GM19328 (cell line): ENCODE data around the gene SPPL2C.
"Not testable (repeated sequence)": the region's sequence is repeated elsewhere in the genome, so short reads cannot be mapped to it uniquely, and the experiment has no call there.

Experiments used
- ATAC-seq: cut with Tn5 transposase; IDR thresholded peaks from one replicate; pipeline ENCODE4 v1.9.1; 2021; ENCODE audit warnings: mild to moderate bottlenecking, moderate library complexity; ENCODE audit not compliant: unreplicated experiment

SPPL2C gene

DNA sequence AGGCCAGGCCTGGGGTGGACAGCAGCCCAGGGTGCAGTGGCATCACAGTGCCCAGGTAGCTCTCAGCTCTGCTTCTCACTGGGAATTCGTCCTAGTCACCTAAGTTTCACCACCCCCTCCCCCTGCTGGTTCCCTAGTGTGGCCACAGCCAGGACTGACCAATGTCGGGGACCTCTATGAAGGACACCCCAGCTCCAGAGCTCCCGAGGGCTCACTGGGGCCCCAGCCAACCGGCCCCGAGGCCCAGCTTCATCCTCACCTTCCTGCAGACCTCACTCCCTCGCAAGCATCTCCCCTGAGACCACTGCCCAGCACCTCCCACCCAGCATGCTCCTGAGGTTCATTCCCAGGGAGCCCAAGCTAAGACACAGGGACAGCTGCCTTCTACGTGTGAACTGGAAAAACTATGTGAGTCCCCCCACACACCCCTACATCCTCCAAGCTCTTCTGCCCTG, 4.9 kb downstream of the SPPL2C start:
- ATAC-seq, result no peak

DNA sequence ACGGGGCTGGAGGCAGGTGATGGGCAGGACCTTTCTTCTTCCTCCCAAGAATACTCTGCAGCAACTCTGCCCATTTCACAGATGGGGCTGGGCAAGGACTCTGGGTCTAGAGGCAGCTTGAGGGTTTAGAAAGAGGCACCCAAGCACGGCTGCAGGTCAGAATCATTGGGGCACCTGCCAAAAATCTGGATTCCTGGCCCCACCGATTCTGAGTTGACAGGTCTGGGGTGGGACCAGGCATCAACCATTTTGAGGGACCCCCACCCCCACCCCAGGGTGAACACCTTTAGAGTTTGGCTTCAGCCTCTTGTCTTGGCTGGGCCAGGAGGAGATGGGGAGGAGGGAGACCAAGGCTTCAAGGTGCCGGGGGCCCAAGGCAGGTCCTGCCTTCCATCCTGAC, 5.3 kb downstream of the SPPL2C start:
- no peak for ATAC-seq

DNA sequence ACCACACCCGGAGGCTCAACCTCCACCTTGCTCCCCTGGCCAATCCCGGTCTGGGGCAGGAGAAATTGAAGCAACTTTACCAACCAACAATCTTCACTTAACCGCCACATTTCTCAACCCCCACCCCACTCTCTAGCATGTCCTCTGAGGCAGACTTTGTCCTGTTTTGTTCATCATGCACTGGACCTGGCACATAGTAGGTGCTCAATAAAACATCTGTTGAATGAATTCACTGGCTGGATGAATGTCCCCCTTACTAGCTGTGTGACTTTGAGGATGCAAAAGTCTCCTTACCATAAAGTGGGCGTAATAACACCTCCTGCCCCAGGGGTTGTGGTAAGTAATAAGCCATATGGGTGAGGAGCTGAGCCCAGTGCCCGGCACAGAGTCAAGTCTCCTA, 5.8 kb downstream of the SPPL2C start:
- ATAC-seq, result no peak

DNA sequence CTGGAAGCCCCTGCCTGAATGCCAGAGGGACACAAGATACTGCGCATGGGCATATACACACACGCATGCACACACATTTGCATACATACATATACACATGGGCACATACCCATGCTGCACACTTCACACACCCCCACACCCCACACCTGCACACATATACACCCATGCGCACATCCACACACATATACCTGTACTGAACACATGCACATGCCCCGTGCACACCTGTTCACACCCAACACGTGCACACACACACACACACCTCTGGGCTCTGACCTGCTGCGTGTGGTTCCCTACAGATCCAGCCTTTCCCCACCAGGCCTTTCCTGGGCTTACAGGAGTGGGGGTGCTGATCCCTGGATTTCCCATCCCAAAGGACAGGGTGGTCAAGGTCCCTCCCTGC, 6.3 kb downstream of the SPPL2C start:
- no peak for ATAC-seq

DNA sequence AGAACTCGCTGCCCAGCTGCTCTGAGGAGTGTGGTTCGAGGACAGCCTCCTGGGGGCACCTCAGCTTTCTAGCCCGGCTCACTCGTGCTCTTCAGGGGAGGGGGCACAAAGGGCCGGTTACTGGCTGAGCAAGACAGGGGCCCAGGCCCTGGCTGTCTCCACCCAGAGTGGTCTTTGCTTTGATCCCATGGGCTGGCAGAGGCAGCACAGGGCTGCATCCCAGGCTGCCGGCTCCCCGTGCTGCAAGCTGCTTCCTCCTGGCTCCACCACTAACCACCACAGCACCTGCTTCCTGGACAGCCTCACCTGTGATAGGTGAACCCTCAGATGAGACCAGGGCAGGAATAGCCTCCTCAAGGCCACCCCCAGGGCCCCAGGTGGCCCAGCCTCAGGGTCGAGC, 6.8 kb downstream of the SPPL2C start:
- ATAC-seq, result no peak

DNA sequence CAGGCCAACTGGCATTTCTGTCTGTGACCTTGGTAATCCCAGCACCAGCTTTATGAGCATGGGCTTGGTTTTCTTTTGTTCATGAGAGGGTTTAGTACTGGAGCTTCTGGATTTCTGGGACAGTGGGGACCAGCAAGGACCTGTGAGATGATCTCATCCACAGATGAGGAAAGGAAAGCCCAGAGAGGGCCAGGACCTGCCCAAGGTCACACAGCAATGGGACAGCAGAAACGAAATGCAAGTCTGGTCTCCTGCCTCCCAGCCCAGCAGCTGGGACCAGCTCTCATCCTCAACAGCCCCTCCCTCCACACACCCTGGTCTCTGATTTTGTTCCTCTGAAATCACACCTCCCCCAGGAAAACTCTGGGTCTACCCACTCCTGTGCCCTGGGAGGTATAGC, 7.2 kb downstream of the SPPL2C start:
- ATAC-seq, result no peak

DNA sequence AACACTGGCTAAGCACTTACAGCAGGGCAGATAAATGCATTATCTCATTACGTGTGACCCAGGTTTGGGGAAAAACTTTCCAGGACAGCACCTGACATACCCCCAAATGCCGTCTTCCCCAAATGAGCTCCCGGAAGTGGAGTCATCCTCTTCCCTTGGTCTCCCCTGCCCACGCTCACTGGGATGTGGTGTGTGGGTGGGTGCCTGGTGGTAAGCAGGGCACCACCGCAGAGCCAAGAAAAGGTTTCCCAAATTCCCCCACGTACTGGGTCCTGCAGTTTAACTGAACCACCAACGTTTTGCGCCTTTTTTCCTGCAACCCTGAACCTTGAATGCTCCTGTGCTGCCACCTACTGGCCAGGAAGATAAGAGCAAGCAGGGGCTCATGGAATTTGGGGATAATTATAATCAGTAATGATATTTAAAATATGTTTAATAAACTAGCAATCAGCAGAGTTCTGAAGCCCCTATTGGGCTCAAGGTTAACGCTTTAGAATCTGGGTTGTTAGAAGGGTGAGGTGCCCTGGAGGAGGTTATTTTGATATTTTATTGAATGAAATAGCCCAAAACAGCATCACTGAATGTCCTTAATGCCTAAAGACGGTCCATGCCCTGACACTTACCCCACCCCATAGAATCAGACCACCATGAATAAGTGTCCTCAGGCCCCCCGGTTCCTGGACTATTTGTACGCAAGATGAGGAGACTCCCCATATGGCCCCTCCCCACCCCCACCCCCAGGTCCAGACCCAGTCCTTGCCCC, 8.0 kb downstream of the SPPL2C start:
- no peak for ATAC-seq

DNA sequence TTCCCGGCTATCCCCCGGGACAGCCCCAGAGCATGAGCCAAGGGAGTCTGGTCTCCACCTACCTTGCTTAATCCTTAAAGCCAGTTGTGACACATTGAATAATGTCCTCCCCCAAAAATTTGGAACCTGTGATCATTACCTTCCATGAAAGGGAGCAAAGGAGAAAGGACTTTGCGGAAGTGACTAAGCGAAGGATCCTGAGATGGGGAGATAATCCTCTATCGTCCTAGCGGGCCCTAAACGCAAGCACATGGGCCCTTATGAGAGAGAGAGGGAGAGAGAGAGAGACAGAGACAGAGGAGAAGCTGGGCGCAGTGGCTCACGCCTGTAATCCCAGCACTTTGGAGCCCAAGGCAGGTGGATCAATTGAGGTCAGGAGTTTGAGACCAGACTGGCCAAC, 9.5 kb downstream of the SPPL2C start:
- ATAC-seq, result no peak

DNA sequence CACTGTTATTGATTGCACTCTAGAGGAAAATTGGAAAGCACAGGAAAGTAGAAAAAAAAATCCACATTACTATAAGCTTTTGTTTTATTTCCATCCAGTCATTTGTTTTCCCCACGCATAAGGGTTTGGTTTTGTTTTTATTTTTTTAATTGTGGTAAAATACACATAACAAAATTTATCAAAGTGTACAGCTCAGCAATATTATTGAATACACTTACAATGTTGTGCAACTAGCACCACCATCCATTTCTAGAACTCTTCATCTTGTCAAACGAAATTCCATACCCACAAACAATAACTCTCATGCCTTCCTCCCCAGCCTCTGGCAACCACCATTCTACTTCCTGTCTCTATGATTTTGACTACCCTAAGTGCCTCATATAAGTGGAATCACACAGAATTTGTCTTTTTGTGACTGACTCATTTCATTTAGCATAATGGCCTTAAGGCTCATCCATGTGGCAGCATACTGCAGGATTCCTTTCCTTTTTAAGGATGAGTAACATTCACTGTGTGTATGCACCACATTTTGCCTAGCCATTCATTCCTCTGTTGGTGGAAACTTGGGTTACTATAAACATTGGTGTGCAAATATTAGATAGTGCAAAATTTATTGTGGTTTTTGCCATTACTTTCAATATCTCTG, 11.1 kb downstream of the SPPL2C start:
- ATAC-seq, result no peak

DNA sequence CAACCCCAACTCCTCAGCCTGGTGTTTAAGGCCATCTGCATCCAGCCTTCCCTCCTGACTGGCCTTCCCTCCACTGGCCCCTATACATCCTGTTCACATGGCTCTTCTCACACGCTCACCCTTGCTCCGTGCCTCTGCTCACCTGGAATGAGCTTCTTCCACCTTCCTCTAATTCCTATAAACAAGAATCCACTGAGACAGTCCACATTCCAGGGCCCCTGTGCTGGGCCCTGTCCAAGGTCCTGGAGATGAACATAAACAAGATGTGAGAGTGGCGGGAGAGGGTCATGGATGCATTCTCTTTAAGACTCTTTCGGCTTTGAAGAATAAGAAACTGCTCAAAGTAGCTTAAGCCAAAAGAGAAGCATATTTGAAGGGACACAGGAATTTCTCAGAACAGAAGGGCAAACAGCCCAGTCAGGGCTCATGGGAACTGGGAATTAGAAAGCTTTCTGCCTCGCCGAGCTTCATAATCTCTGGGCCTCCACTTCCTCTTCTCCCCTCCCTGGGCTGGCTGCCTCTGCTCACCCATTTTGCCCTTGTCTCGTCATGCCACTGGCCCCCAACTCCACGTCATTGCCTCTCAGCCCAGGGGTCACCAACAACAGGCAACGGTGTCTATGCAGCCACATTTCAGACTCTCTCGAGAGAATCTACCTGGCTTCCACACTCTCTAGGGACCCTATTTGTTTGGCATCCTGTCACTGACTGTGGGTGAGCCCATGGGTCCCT, 13.5 kb downstream of the SPPL2C start:
- ATAC-seq, result no peak

DNA sequence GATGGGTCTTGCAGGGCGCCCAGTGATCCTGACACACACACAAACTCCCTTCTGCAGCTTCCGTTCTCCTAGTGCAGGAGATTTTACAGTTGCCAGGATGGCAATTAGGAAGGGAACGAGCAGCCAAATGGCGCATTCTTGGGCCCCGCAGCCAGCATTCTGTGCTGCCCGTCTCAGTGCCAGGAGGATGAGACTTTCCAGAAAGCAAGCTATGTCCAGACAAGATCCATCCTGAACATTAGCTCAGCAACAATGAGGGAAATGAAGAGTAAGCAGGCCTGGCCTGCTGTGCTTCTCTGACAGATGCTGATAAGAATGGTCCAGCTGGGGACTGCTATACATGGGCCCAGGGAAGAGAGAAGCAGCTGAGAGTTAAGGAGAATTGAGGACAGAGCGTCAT, 16.5 kb downstream of the SPPL2C start:
- ATAC-seq, result no peak

DNA sequence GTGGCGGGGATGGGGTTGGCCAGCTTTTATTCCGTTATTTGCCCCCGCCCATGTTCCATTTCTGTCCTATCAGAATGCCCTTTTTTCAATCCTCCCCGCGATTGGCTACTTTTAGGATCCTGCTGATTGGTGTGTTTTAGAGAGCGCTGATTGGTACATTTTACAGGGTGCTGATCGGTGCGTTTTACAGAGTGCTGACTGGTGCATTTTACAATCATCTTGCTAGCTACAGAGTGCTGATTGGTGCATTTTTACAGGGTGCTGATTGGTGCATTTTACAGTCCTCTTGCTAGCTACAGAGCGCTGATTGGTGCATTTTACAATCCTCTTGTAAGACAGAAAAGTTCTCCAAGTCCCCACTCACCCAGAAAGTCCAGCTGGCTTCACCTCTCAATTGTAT, 17.4 kb downstream of the SPPL2C start:
- ATAC-seq, result not testable (repeated sequence)

DNA sequence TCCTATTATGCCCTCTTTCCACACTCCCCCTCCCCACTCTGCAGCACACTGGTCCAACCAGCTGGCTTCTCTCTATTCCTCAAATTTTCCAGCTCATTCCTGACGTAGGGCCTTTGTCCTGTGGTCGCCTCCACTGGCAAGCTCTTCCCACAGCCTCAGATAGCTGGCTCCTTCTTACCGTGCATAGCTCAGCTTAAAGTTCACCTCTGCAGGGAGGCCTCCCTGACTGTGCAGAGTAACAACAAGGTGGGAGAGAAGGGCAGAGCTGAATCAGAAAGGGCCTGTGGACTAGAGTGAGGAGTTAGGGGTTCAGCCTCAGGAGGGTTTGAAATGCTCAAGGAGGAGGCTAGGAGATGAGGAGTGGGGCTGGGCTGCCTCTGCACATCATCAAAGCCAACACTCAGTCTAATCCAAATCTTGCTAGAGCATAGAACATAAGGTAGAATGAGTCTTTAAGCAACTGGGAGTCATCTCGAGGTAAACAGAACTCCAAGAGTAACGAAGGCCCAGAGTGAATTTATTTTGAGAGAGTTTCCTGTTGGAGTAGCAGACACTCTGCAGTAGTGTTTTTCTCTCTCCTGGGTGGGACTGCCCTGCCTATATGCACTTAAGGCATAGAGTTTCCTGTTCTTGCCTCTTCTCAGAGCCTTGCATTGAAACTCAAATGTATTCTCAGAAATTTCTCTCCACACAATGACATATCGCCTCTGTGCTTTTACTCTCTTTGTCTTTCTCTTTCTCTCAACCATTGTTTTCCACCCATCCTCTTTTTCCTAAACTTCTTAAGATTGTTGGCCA, 19.4 kb downstream of the SPPL2C start:
- ATAC-seq, result no peak

DNA sequence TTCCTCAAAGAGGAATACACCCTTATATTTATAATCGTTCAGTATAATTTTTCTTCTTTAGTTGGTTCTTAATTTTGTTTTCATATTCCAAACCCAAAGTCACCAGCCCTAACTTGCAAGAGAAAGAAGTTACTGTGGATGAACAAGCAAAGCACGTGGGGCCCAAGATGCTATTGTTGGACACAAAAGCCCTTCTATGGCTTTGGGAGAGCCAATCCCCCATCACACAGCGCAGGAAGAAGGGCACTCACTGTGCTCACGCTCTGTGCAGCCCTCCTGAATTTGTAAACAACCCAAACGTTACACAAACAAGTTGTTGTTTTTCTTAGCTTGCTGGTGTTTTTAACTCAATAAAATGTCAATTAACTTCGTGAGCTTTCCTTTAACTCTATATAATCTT, 22.5 kb downstream of the SPPL2C start:
- ATAC-seq, result no peak

DNA sequence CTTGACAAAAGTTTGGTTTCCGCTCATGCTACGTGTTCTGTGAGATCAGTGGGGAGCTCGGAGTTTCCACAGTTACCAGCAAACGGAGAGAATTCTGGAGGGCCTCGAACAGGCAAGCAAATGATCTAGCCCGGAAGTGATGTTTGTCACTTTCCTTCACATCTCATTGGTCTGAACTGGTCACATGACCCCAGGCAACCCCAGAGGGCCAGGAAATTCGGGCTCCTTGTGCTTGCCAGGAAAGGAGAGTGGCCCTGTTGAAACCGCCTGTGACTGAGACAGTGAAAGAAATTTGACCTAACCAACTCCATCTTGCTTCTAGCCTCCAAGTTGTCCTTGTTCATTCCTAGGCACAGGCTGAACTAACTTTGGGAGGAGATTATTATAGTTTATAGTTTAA, 23.0 kb downstream of the SPPL2C start:
- ATAC-seq, result no peak

DNA sequence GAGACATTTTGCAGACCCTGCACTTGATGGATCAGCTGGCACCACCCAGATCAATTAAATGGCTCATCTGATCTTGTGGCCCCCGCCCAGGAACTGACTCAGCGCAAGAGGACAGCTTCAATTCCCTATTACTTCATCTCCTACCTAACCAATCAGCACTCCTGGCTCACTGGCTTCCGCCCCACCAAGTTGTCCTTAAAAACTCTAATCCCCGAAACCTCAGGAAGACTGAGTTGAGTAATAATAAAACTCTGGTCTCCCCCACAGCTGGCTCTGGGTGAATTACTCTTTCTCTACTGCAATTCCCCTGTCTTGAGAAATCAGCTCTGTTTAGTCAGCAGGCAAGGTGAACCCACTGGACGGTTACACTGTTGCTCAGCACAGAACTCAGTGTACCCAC, 23.6 kb downstream of the SPPL2C start:
- no peak for ATAC-seq

DNA sequence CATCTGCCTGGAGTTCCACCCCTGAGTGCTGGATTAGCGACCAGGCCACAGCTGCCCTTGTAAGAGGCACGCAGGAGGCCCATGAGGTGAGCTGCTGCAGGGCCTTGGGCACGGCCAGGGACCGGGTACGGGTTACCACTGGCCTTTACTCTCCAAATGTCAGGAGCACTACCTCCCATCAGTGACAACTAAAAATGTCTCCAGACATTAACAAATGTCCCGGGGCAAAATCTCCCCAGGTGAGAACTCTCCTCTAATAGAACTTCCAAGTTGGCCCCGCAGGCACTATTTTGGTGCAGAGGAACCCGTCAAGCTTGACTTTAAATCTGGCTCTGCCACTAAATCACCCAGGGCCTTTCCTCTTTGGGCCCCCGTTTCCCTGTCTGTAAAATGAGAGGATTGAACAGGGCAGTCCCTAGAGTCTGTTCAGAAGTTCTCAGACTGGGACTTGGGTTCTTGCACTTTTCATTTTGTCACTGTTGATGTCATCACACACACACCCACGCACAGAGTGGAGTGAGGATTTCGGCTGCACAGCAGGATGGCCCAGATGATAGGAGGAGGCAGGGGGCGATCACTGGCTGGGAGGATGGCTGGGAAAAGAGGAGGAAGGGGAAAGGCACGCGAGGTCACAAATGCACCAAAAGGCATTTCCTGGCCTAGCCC, 25.1 kb downstream of the SPPL2C start:
- no peak for ATAC-seq

DNA sequence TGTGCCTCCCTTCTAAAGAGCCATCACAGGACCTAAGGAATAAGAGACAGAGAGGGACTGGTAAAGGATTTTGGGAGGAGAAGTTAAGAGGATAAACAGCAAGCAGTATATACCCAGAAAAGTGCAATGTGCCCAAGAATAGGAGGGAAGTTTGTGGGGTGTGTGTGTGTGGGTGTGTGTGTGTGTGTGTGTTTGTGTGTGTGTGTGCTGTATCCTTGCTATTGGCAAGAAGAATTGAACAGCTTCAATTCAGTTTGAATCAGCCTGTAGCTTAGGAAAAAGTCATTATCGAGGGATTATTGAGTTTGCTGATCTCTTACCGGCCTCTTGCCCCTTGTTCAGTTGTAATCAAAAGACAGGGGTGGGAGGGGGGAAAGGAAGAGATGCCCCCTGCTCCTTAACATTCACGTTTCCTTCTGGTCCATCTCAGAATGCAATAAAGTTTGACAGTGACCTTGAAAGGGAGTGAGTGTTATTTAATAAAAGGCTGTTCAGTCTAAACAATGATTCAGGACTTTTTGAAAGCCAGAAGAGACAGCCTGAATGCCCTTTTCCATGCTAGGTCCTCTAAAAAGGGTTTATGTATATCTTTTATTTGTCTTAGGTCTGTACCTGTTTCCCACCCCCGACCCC, 25.8 kb downstream of the SPPL2C start:
- no peak for ATAC-seq

DNA sequence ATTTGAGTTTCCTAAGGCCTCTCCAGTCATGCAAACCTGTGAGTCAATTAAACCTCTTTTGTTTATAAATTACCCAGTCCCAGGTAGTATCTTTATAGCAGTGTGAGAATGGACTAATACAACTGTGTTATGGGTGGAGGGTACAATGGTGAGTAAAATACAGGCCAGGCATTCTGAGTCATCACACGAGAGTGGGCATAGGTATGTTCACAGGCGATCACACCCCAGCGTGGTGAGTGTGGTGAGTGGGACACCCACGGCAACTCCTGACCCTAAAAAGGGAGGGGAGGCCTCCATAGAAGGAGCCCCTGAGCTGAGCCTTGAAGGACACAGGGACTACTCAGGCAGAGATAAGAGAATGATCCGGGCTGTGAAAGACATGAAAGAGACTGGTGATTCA, 27.0 kb downstream of the SPPL2C start:
- ATAC-seq, result no peak

DNA sequence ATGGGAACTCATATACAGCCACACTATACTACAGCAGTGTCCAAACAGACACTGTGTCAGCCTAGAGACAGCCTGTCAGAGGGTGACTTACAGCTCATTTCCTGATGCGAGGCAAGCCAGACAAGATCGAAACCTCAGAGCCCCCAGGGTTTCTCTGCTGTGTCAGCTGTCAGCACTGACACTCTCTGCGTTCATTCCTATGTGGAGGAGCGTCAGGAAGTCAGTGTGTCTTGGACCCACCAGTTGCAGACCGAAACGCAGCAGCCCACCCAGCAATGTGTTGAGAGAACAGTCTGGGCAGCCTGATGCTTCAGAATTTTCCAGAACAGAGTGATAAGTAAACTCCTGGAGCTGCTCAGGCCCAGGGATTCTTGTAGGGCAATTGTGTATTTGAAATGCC, 29.0 kb downstream of the SPPL2C start:
- no peak for ATAC-seq
